ENCODE data around the gene TENM3. TPM values are rescaled to one million over a fixed set of nuclear protein-coding genes. Genes with fewer than 3 reads are reported as not detected.

Gene TENM3
- total RNA-seq, 1 donor from 2014 or later: 2.8 TPM

DNA sequence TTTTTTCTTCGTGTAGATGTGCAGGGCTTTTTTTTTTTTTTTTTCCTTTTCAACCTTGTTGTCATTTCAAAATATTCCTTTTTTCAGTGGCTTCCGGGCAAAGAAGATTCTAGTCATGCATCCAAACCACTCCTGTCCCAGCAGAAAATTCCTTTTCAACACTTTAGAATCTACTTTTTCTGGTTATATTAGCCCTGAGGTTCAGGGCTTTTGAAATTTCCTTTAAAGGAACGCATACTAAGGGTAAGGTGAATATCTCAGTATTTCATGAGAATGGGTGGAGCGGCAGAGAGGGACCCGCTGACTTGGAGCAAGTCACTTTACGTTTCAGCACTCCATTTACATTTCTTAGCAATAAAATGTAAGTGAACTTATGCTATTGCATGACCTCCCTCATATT, 15.6 kb upstream of the TENM3 start:
- Histone ChIP-seq H3K4me3 (no peak overlapping the region), H3K27me3 (no peaks in the 10 kb centered on the region), H3K36me3 (no peaks in the 10 kb centered on the region), H3K9me3 (no peaks in the 10 kb centered on the region), H3K27ac (no peak overlapping the region), H3K4me1 (no peaks in the 10 kb centered on the region)
- TF ChIP-seq CTCF (IDR thresholded peaks at IDR 0.05): no peak
- intact Hi-C loops (cut with DNase I): no loop called here
- no peak for DNase-seq (ENCODE audit: low spot score in 2 of 2)

- no peak for DNase-seq (ENCODE audit: low spot score in 2 of 2)
- Histone ChIP-seq H3K9me3 (no peaks in the 10 kb centered on the region), H3K27me3 (no peaks in the 10 kb centered on the region), H3K36me3 (no peaks in the 10 kb centered on the region), H3K4me1 (no peaks in the 10 kb centered on the region), H3K4me3 (no peak overlapping the region), H3K27ac (no peak overlapping the region)
- TF ChIP-seq CTCF (IDR thresholded peaks at IDR 0.05): no peak
- intact Hi-C loops (cut with DNase I): no loop called here
These were observed 14.1 kb upstream of the TENM3 start for GRCh38 chr4:182228991-182229577.

DNA sequence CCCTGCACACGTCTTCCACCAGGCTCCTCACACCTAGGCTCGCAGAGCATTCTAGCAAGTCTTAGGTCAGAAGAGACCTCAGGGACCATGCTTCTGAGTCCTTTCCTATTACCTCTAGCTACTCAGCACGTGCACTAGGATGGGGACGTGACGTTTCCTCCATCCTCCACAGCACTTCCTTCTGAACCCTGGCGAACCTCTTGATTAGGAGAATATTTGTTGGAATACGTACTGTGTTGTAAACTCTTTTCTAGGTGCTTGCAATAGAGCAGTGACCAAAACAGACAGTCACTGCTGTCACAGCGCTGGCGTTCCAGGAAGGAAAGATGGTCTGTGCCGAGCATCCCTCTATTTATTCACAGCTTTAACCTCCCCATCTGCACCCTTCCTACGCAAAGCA, 12.9 kb upstream of the TENM3 start:
- no peaks in the 10 kb centered on the region for H3K9me3 ChIP-seq
- H3K36me3 ChIP-seq: no peaks in the 10 kb centered on the region
- no peaks in the 10 kb centered on the region for H3K4me1 ChIP-seq
- no peaks in the 10 kb centered on the region for H3K27me3 ChIP-seq
- intact Hi-C loops (cut with DNase I): no loop called here
- TF ChIP-seq CTCF (IDR thresholded peaks at IDR 0.05): no peak
- DNase-seq (ENCODE audit: low spot score in 2 of 2): no peak
- H3K4me3 ChIP-seq: no peak overlapping the region
- H3K27ac ChIP-seq: no peak overlapping the region

GRCh38 chr4:182231080-182231479, 12.1 kb upstream of the TENM3 start:
- Histone ChIP-seq H3K36me3 (no peaks in the 10 kb centered on the region), H3K27ac (no peak overlapping the region), H3K4me1 (no peaks in the 10 kb centered on the region), H3K4me3 (no peak overlapping the region), H3K27me3 (no peaks in the 10 kb centered on the region), H3K9me3 (no peaks in the 10 kb centered on the region)
- no peak for TF ChIP-seq CTCF (IDR thresholded peaks at IDR 0.05)
- no peak for DNase-seq (ENCODE audit: low spot score in 2 of 2)
- intact Hi-C loops (cut with DNase I): no loop called here

DNA sequence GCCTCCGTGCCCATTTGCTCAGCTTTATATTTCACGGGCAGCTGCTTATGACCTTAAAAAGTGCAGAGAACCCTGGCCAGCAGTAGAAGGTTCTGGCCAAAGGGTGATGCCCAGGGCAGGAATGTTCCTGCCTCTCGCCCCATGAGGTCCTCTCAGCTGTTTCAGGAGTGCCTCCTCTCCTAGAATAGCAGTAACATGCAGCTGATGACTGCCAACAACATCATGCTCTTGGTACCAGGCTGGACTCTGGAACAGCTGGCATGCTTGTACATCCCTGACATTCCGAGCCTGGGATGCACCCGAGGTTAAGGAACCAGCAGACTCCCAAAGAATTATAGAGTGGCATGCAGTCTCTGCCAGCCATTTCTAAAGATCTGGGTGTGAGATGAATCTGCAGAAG, 11.7 kb upstream of the TENM3 start:
- H3K27ac ChIP-seq: no peak overlapping the region
- intact Hi-C loops (cut with DNase I): no loop called here
- no peaks in the 10 kb centered on the region for H3K9me3 ChIP-seq

More for the DNA sequence above, 11.7 kb upstream of the TENM3 start:
- DNase-seq (ENCODE audit: low spot score in 2 of 2): no peak
- TF ChIP-seq CTCF (IDR thresholded peaks at IDR 0.05): no peak
- Histone ChIP-seq H3K4me3 (no peak overlapping the region), H3K36me3 (no peaks in the 10 kb centered on the region), H3K27me3 (no peaks in the 10 kb centered on the region), H3K4me1 (no peaks in the 10 kb centered on the region)

Data from ascending aorta (tissue), 2 donors.